HepG2 (cell line): ENCODE measurements around the gene ANKLE1. TPM values are rescaled to one million over a fixed set of nuclear protein-coding genes. Genes with fewer than 3 reads are reported as not detected.
A peak's percentile ranks its signal among the peaks of the same experiment; 100 is the strongest.

Experiments used
- ATF7 ChIP-seq, 2 experiments: fragments of 450-650 bp in 1 of 2; sonication (generic) in 1 of 2; formaldehyde crosslinking in 1 of 2; IDR thresholded peaks; 2 replicates each; pipeline versions ENCODE4 v1.4.0 to v1.6.1; 2016 to 2020; ENCODE audit warnings: antibody characterized with exemption in 1 of 2, mild to moderate bottlenecking in 1 of 2, missing genetic modification reagents in 1 of 2
- HOXA7 ChIP-seq: sonication (generic); formaldehyde crosslinking; IDR thresholded peaks from 2 replicates; pipeline ENCODE4 v1.8.1; 2022; ENCODE audit warnings: mild to moderate bottlenecking, missing genetic modification reagents, moderate library complexity
- JUND ChIP-seq: sonication (generic); formaldehyde crosslinking; IDR thresholded peaks from 2 replicates; pipeline ENCODE4 v1.8.0; 2022; ENCODE audit warnings: mild to moderate bottlenecking, missing genetic modification reagents
- MAZ ChIP-seq, 2 experiments: sonication (generic) in 1 of 2; formaldehyde crosslinking in 1 of 2; IDR thresholded peaks; 2 replicates each; pipeline versions ENCODE4 v1.5.0 to v1.6.1; 2012 to 2020; ENCODE audit warnings: low read depth in 2 of 2, mild to moderate bottlenecking in 2 of 2, borderline replicate concordance in 1 of 2, improper control_type of control experiment in 1 of 2, low read length in 1 of 2, missing genetic modification reagents in 1 of 2, moderate library complexity in 1 of 2
- SRY ChIP-seq: sonication (generic); formaldehyde crosslinking; IDR thresholded peaks from 2 replicates; pipeline ENCODE4 v1.8.0; 2022; ENCODE audit warnings: mild to moderate bottlenecking, missing genetic modification reagents
- TCF7L2 ChIP-seq: IDR thresholded peaks from 2 replicates; pipeline ENCODE4 v1.6.1; 2011; ENCODE audit warnings: mild to moderate bottlenecking, low read depth, low read length, moderate library complexity
- ZBTB7B ChIP-seq: sonication (generic); formaldehyde crosslinking; IDR thresholded peaks from 2 replicates; pipeline ENCODE4 v1.4.0; 2020; ENCODE audit warnings: missing genetic modification reagents
- ZC3H13 ChIP-seq: sonication (generic); formaldehyde crosslinking; IDR thresholded peaks from 2 replicates; pipeline ENCODE4 v1.8.1; 2023; ENCODE audit warnings: mild to moderate bottlenecking, missing genetic modification reagents, moderate library complexity
- ZMYM2 ChIP-seq: sonication (generic); formaldehyde crosslinking; IDR thresholded peaks from 2 replicates; pipeline ENCODE4 v1.8.0; 2022; ENCODE audit warnings: mild to moderate bottlenecking, missing genetic modification reagents
- ZNF121 ChIP-seq: sonication (generic); formaldehyde crosslinking; IDR thresholded peaks from 2 replicates; pipeline ENCODE4 v1.5.0; 2020; ENCODE audit warnings: mild to moderate bottlenecking, missing genetic modification reagents
- ZNF335 ChIP-seq: sonication (generic); formaldehyde crosslinking; IDR thresholded peaks from 2 replicates; pipeline ENCODE4 v1.4.0; 2020; ENCODE audit warnings: missing genetic modification reagents
- ZNF354B ChIP-seq: sonication (generic); formaldehyde crosslinking; IDR thresholded peaks from 2 replicates; pipeline ENCODE4 v1.8.0; 2022; ENCODE audit warnings: mild to moderate bottlenecking, missing genetic modification reagents
- ZNF431 ChIP-seq: sonication (generic); formaldehyde crosslinking; IDR thresholded peaks from 2 replicates; pipeline ENCODE4 v1.9.0; 2022; ENCODE audit warnings: missing genetic modification reagents, low read depth, mild to moderate bottlenecking, borderline replicate concordance
- ZNF468 ChIP-seq: sonication (generic); formaldehyde crosslinking; IDR thresholded peaks from 2 replicates; pipeline ENCODE4 v1.8.0; 2022; ENCODE audit warnings: mild to moderate bottlenecking, moderate library complexity, missing genetic modification reagents
- ZNF530 ChIP-seq: sonication (generic); formaldehyde crosslinking; IDR thresholded peaks from 2 replicates; pipeline ENCODE4 v1.5.0; 2020; ENCODE audit warnings: low read depth, mild to moderate bottlenecking, missing genetic modification reagents
- ZNF563 ChIP-seq: sonication (generic); formaldehyde crosslinking; IDR thresholded peaks from 2 replicates; pipeline ENCODE4 v1.8.0; 2022; ENCODE audit warnings: mild to moderate bottlenecking, moderate library complexity, missing genetic modification reagents
- polyA plus RNA-seq, 8 experiments: library from polyadenylated mRNA; depleted of rRNA in 3 of 8; stranded (reverse) in 7 of 8; unstranded in 1 of 8; fragments of >200 nt; fragmentation: Illumina TruSeq in 4 of 8; extraction: Trizol in 4 of 8; gene quantifications; 2 replicates each; pipeline versions ENCODE4 v1.2.1 to v1.2.3, GENCODE V29; 2011 to 2016; ENCODE audit warnings: low read depth in 4 of 8, missing spikeins in 1 of 8, mixed read lengths in 1 of 8; ENCODE audit not compliant: insufficient read depth in 1 of 8
- total RNA-seq, 5 experiments: library from RNA; depleted of rRNA; stranded (reverse); fragments of >200 nt; fragmentation: Illumina TruSeq; extraction: Trizol; gene quantifications; 2 replicates each; pipeline ENCODE4 v1.2.3, GENCODE V29; 2016; ENCODE audit warnings: low read depth in 1 of 5
- TF ChIP-seq, protein P1 (sequence below): sonication (generic); formaldehyde crosslinking; IDR thresholded peaks from 2 replicates; pipeline ENCODE4 v1.5.1; 2020; ENCODE audit warnings: missing genetic modification reagents, mild to moderate bottlenecking, borderline replicate concordance
- TF ChIP-seq, protein P2 (sequence below): sonication (generic); formaldehyde crosslinking; IDR thresholded peaks from 2 replicates; pipeline ENCODE4 v1.9.0; 2021; ENCODE audit warnings: missing genetic modification reagents, mild to moderate bottlenecking, borderline replicate concordance
- TF ChIP-seq, protein P3 (sequence below): sonication (generic); IDR thresholded peaks from 2 replicates; pipeline ENCODE4 v1.6.1; 2016; ENCODE audit warnings: low read depth, borderline replicate concordance
- TF ChIP-seq, protein P4 (sequence below): sonication (generic); formaldehyde crosslinking; IDR thresholded peaks from 2 replicates; pipeline ENCODE4 v1.9.0; 2021; ENCODE audit warnings: missing genetic modification reagents, mild to moderate bottlenecking, borderline replicate concordance
- TF ChIP-seq, protein P5 (sequence below): sonication (generic); formaldehyde crosslinking; IDR thresholded peaks from 2 replicates; pipeline ENCODE4 v1.4.0; 2020; ENCODE audit warnings: missing genetic modification reagents, mild to moderate bottlenecking, borderline replicate concordance

ANKLE1 gene
- total and polyA plus RNA-seq, 2 of the 13 experiments (the other 11 are each of a cell fraction or from before 2014, with no cell fraction given), result 0.69 to 1.5 TPM

DNA sequence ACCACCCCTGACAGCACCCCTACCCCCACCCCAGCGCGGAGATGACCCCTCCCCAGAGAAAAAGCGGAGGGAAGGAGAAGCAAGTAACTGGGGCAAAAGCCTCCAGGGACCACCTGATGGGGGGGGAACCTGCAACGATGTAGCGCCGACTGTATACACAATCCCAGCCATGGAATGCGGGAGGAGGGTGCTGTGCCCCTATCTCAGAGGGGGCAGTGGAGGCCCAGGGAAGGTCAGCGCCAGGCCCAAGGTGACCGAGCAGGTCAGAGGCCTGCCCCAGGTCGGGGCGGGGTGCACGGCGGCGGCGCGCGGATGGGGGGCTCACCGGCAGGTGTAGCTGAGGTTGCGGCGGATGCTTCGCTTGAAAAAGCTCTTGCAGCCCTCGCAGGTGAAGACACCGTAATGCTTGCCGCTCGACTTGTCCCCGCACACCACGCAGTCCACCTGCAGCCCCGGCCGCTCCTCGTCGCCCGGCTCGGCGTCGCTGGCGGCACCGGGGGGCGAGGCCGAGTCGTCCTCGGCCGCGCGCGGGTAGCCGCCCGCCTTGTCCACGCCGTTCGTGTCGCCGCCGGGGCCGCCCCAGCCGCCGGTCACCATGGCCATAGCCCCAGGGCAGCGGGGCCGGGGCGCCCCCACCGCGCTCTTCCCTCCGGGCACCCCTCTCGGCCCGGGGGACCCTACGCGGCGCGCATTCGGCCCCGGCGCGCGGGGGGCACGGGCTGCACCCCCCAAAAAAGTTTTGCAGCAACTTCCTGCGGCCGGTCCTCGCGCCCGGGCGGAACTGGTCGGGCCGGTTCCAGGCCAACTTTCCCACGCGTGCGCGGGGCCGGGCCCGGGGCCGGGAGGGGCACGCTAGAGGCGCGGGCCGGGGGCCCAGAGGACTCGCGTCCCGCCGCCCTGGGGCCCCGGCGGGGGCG, 36.8 kb upstream of the ANKLE1 start (continued):
- TF ChIP-seq, protein P1, sequence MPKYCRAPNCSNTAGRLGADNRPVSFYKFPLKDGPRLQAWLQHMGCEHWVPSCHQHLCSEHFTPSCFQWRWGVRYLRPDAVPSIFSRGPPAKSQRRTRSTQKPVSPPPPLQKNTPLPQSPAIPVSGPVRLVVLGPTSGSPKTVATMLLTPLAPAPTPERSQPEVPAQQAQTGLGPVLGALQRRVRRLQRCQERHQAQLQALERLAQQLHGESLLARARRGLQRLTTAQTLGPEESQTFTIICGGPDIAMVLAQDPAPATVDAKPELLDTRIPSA (CRISPR knock-in tag), result no peak
- TF ChIP-seq ZNF563 (peak; percentile 41; the same call in 1 of the 2 replicates), MAZ (IDR thresholded peaks at IDR 0.05; ENCODE audit: borderline replicate concordance, low read depth, low read length) (no peak), MAZ (CRISPR knock-in tag; IDR thresholded peaks at IDR 0.05; ENCODE audit: low read depth) (0 out of 2 replicates have a peak, but pooled peaks have one; percentile 13), ZNF431 (CRISPR knock-in tag) (no peak), ATF7 (IDR thresholded peaks at IDR 0.05) (no peak), ATF7 (CRISPR knock-in tag; IDR thresholded peaks at IDR 0.05) (peak; percentile 49; the same call in 1 of the 2 replicates), ZC3H13 (CRISPR knock-in tag) (peak; percentile 39; the same call in 1 of the 2 replicates), SRY (CRISPR knock-in tag) (peak; percentile 50; the same call in 1 of the 2 replicates), ZNF530 (CRISPR knock-in tag) (0 out of 2 replicates have a peak, but pooled peaks have one; percentile 43), ZNF121 (peak; percentile 51; the same call in 1 of the 2 replicates), ZNF354B (CRISPR knock-in tag) (no peak), TCF7L2 (no peak), ZNF335 (CRISPR knock-in tag) (no peak), ZBTB7B (peak; percentile 17; the same call in 1 of the 2 replicates), ZNF468 (peak; percentile 74; the same call in 1 of the 2 replicates), ZMYM2 (CRISPR knock-in tag) (peak; percentile 87), HOXA7 (no peak), JUND (CRISPR knock-in tag) (peak; percentile 24; the same call in 1 of the 2 replicates)
- TF ChIP-seq, protein P2, sequence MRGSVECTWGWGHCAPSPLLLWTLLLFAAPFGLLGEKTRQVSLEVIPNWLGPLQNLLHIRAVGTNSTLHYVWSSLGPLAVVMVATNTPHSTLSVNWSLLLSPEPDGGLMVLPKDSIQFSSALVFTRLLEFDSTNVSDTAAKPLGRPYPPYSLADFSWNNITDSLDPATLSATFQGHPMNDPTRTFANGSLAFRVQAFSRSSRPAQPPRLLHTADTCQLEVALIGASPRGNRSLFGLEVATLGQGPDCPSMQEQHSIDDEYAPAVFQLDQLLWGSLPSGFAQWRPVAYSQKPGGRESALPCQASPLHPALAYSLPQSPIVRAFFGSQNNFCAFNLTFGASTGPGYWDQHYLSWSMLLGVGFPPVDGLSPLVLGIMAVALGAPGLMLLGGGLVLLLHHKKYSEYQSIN (CRISPR knock-in tag), result 0 out of 2 replicates have a peak, but pooled peaks have one; percentile 55
- TF ChIP-seq, protein P3, sequence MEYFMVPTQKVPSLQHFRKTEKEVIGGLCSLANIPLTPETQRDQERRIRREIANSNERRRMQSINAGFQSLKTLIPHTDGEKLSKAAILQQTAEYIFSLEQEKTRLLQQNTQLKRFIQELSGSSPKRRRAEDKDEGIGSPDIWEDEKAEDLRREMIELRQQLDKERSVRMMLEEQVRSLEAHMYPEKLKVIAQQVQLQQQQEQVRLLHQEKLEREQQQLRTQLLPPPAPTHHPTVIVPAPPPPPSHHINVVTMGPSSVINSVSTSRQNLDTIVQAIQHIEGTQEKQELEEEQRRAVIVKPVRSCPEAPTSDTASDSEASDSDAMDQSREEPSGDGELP, result 0 out of 2 replicates have a peak, but pooled peaks have one; percentile 3
- TF ChIP-seq, protein P4, sequence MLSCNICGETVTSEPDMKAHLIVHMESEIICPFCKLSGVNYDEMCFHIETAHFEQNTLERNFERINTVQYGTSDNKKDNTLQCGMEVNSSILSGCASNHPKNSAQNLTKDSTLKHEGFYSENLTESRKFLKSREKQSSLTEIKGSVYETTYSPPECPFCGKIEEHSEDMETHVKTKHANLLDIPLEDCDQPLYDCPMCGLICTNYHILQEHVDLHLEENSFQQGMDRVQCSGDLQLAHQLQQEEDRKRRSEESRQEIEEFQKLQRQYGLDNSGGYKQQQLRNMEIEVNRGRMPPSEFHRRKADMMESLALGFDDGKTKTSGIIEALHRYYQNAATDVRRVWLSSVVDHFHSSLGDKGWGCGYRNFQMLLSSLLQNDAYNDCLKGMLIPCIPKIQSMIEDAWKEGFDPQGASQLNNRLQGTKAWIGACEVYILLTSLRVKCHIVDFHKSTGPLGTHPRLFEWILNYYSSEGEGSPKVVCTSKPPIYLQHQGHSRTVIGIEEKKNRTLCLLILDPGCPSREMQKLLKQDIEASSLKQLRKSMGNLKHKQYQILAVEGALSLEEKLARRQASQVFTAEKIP (CRISPR knock-in tag), result no peak
- TF ChIP-seq, protein P5, sequence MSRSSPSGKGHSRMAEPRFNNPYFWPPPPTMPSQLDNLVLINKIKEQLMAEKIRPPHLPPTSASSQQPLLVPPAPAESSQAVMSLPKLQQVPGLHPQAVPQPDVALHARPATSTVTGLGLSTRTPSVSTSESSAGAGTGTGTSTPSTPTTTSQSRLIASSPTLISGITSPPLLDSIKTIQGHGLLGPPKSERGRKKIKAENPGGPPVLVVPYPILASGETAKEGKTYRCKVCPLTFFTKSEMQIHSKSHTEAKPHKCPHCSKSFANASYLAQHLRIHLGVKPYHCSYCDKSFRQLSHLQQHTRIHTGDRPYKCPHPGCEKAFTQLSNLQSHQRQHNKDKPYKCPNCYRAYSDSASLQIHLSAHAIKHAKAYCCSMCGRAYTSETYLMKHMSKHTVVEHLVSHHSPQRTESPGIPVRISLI, result 0 out of 2 replicates have a peak, but pooled peaks have one; percentile 20
